ENCODE results near the gene DCD. TPM values are rescaled to one million over a fixed set of nuclear protein-coding genes. Genes with fewer than 3 reads are reported as not detected.

The DCD gene
- total and polyA plus RNA-seq, 2 of the 8 experiments (the other 6 are each of a cell fraction or from before 2014, with no cell fraction given) = not detected

GRCh38 chr12:54604436-54604835, 43.7 kb downstream of the DCD start (continued):
- TF ChIP-seq SUZ12 (IDR thresholded peaks at IDR 0.05; ENCODE audit: low read length) (no peak), YY1 (IDR thresholded peaks at IDR 0.05; ENCODE audit: low read depth, low read length) (no peak), RXRA (IDR thresholded peaks at IDR 0.05; ENCODE audit: insufficient read depth, low read depth, low read length) (no peak), FOSL1 (IDR thresholded peaks at IDR 0.05; ENCODE audit: insufficient read depth, low read depth, low read length) (no peak)
